Measurements from ENCODE around the gene GALNT17. TPM values are rescaled to one million over a fixed set of nuclear protein-coding genes. Genes with fewer than 3 reads are reported as not detected.

The GALNT17 gene
- total RNA-seq, 2 donors from 2014 or later: 0.82 to 4.0 TPM

DNA sequence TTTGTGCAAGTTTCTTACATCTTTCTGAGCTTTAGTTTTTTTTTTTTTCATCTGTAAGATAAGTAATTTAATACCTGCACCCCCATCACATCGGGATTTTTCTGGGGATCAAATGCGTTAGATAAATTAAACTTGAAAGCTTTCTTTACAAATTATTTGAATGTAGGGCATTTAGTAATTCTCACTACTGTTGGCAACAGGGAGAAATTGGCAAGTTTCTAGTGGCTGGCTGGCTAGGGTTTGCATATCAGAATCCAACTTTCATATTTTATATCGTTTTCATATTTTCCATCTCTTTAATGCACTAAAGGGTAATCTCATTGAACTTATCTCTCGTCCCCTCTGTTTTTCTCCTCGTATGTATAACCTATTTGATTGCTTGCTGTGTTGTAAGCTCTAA lies 412.9 kb downstream of the GALNT17 start:
- Histone ChIP-seq H3K27ac (no peak overlapping the region), H3K27me3 (no peaks in the 10 kb centered on the region), H3K9me3 (no peaks in the 10 kb centered on the region), H3K4me3 (no peak overlapping the region), H3K4me1 (no peaks in the 10 kb centered on the region), H3K36me3 (no peaks in the 10 kb centered on the region)
- TF ChIP-seq, protein P1, sequence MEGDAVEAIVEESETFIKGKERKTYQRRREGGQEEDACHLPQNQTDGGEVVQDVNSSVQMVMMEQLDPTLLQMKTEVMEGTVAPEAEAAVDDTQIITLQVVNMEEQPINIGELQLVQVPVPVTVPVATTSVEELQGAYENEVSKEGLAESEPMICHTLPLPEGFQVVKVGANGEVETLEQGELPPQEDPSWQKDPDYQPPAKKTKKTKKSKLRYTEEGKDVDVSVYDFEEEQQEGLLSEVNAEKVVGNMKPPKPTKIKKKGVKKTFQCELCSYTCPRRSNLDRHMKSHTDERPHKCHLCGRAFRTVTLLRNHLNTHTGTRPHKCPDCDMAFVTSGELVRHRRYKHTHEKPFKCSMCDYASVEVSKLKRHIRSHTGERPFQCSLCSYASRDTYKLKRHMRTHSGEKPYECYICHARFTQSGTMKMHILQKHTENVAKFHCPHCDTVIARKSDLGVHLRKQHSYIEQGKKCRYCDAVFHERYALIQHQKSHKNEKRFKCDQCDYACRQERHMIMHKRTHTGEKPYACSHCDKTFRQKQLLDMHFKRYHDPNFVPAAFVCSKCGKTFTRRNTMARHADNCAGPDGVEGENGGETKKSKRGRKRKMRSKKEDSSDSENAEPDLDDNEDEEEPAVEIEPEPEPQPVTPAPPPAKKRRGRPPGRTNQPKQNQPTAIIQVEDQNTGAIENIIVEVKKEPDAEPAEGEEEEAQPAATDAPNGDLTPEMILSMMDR (IDR thresholded peaks at IDR 0.05): no peak
- no peak for DNase-seq (ENCODE audit: low spot score)

DNA sequence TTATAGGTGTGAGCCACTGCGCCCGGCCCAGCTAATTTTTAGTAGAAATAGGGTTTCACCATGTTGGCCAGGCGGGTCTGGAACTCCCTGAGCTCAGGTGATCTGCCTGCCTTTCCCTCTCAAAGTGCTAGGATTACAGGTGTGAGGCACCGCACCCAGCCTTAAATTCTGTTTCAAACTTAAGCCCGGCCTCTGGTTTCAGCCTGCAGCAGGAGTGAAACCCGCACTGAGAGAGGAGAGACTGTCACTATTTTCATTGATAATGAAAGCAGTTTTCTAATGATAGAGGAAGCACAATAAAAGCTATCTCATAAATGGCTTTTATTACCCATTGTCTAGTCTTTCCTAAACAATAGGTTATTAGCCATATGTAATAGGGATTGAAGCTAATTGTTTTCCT lies 415.5 kb downstream of the GALNT17 start:
- H3K27ac ChIP-seq: no peak overlapping the region
- DNase-seq (ENCODE audit: low spot score): no peak
- no peaks in the 10 kb centered on the region for H3K27me3 ChIP-seq
- no peaks in the 10 kb centered on the region for H3K36me3 ChIP-seq
- no peak overlapping the region for H3K4me3 ChIP-seq
- no peaks in the 10 kb centered on the region for H3K4me1 ChIP-seq
- peaks cover 0 to 11% of the 10 kb centered on the region in 2 donors for H3K9me3 ChIP-seq
- TF ChIP-seq, protein P1 (IDR thresholded peaks at IDR 0.05): no peak

DNA sequence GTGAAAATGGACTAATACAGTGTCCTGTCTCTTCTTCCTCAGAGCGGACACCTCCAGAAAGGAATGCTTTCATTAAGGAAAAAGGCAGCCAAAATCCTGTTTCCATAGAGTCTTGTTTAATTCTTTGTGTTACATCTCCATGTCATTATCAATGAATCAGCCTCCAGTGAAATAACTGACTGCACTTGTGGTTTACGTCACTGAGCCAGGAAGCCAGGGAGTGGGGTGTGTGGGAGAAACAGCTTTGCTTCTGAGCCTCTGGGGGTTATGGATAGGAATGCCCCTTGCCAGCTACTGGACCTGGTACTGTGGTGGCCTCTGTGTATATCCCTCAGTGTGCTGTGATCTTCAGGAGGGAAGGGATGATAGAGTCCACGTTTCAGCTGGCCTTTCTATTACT lies 416.8 kb downstream of the GALNT17 start:
- DNase-seq (ENCODE audit: low spot score): no peak
- TF ChIP-seq, protein P1 (IDR thresholded peaks at IDR 0.05): no peak

DNA sequence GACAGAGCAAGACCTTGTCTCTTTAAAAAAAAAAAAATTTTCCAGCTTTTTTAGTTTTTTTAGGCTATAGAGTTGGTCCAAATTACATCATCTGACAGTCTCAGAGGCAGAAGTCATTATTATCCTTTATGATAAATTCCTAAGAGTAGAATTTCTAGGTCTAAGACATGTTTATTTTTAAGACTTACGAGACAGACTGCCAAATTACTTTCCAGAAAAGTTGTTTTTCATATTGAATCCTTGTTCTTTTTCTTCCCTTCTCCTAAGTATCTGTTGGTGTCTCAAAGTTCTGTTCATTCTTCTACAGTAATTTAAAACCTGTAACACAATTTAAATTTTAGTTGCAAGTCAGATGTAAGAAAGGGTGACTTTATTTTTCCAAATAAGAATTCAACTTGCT lies 421.4 kb downstream of the GALNT17 start:
- no peak for DNase-seq (ENCODE audit: low spot score)
- H3K4me1 ChIP-seq: no peaks in the 10 kb centered on the region
- H3K27me3 ChIP-seq: no peaks in the 10 kb centered on the region
- TF ChIP-seq, protein P1 (IDR thresholded peaks at IDR 0.05): no peak
- H3K4me3 ChIP-seq: no peak overlapping the region
- no peak overlapping the region for H3K27ac ChIP-seq
- H3K36me3 ChIP-seq: no peaks in the 10 kb centered on the region
- H3K9me3 ChIP-seq: peaks cover 0 to 11% of the 10 kb centered on the region in 2 donors

More for the DNA sequence above, 416.8 kb downstream of the GALNT17 start:
- H3K27me3 ChIP-seq: no peaks in the 10 kb centered on the region
- H3K4me1 ChIP-seq: no peaks in the 10 kb centered on the region
- H3K4me3 ChIP-seq: no peak overlapping the region
- peaks cover 0 to 11% of the 10 kb centered on the region in 2 donors for H3K9me3 ChIP-seq
- H3K36me3 ChIP-seq: no peaks in the 10 kb centered on the region
- no peak overlapping the region for H3K27ac ChIP-seq

DNA sequence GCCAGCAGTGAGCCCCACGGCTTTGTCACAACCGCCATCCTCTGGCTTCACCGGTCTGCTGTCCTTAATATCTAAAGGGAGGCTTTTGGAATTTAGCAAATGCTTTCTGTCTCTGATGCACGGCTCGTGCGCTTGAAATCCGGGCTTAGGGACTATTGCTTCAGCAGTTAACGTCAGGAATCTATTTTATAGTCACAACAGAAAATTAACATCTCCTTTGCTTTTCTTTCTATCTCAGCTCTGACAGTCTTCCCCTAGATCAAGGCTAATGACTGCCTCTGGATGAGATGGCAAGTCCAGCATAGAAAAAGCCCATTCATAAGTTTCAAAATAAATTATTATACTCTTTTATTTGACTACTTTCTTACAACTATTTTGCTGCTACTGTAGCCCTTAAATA lies 423.8 kb downstream of the GALNT17 start:
- Histone ChIP-seq H3K27ac (no peak overlapping the region), H3K9me3 (peaks cover 0 to 5% of the 10 kb centered on the region in 2 donors), H3K36me3 (no peaks in the 10 kb centered on the region), H3K27me3 (no peaks in the 10 kb centered on the region), H3K4me3 (no peak overlapping the region), H3K4me1 (no peaks in the 10 kb centered on the region)
- TF ChIP-seq, protein P1 (IDR thresholded peaks at IDR 0.05): no peak
- DNase-seq (ENCODE audit: low spot score): no peak
